Skeletal muscle tissue (tissue), 4 donors: ENCODE results near the gene TMEM62. TPM values are rescaled to one million over a fixed set of nuclear protein-coding genes. Genes with fewer than 3 reads are reported as not detected.
A peak's percentile ranks its signal among the peaks of the same experiment; 100 is the strongest.
"Not testable (repeated sequence)": the region's sequence is repeated elsewhere in the genome, so short reads cannot be mapped to it uniquely, and the experiment has no call there.

Experiments used
- H3K27ac ChIP-seq: one replicate; pipeline ENCODE4 v1.7.0; 2013; ENCODE audit warnings: mild to moderate bottlenecking, low read depth, low read length, inconsistent platforms
- H3K27me3 ChIP-seq, 3 donors: one replicate each; pipeline ENCODE4 v1.7.0; 2013; ENCODE audit warnings: low read length in 3 of 3; ENCODE audit not compliant: control insufficient read depth in 3 of 3, insufficient read depth in 3 of 3
- H3K36me3 ChIP-seq, 3 donors: one replicate each; pipeline ENCODE4 v1.7.0; 2013; ENCODE audit warnings: low read length in 3 of 3; ENCODE audit not compliant: control insufficient read depth in 3 of 3, insufficient read depth in 3 of 3
- H3K4me1 ChIP-seq, 3 donors: one replicate each; pipeline ENCODE4 v1.7.0; 2013; ENCODE audit warnings: low read length in 3 of 3, mild to moderate bottlenecking in 3 of 3; ENCODE audit not compliant: control insufficient read depth in 3 of 3, insufficient read depth in 3 of 3
- H3K4me3 ChIP-seq, 3 donors: one replicate each; pipeline ENCODE4 v1.7.0; 2013; ENCODE audit warnings: low read length in 3 of 3
- H3K9ac ChIP-seq, 3 donors: one replicate each; pipeline ENCODE4 v1.7.0; 2013; ENCODE audit warnings: low read length in 3 of 3, mild to moderate bottlenecking in 3 of 3, moderate library complexity in 2 of 3, low read depth in 1 of 3
- H3K9me3 ChIP-seq, 3 donors: one replicate each; pipeline ENCODE4 v1.7.0; 2013; ENCODE audit warnings: low read length in 3 of 3; ENCODE audit not compliant: control insufficient read depth in 3 of 3
- total RNA-seq: library from RNA; depleted of rRNA; stranded (reverse); fragments of >200 nt; gene quantifications from one replicate; pipeline ENCODE4 v1.2.3, GENCODE V29; 2014
- donor health status: Osteomylitis.

Gene TMEM62
- total RNA-seq, 1 donor from 2014 or later: 8.4 TPM

DNA sequence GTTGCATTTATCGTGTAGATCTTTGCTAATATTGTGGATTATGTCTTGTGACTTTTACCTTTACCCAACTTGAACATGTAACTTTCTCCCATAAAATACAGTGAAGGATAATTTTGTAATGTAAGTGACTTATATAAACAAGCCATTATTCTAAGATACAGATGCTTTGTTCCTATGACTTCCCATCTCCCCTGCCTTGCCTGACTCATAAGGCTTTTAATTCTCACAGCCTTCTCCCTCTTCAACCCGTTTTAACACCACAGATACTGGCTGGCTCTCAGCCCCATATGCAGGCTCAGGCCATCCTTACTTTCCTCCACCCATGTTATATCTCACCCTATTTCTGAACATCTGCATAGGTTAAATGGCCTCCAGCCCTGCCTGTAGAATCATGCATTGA lies 55.9 kb downstream of the TMEM62 start:
- H3K9ac ChIP-seq: peak overlapping the region in 1 of 3 donors; percentile 10
- peaks cover 17 to 43% (median 37%) of the 10 kb centered on the region in 3 donors for H3K36me3 ChIP-seq
- no peak overlapping the region for H3K4me3 ChIP-seq
- no peak overlapping the region for H3K27ac ChIP-seq
- no peaks in the 10 kb centered on the region for H3K27me3 ChIP-seq
- peaks cover 20 to 29% (median 25%) of the 10 kb centered on the region in 3 donors for H3K4me1 ChIP-seq
- H3K9me3 ChIP-seq: no peaks in the 10 kb centered on the region

GRCh38 chr15:43190178-43190577 lies 56.8 kb downstream of the TMEM62 start:
- H3K9ac ChIP-seq: peak overlapping the region in 2 of 3 donors; percentile 10 to 28
- peak overlapping the region; percentile 54 for H3K27ac ChIP-seq
- H3K9me3 ChIP-seq: no peaks in the 10 kb centered on the region
- no peak overlapping the region for H3K4me3 ChIP-seq
- peaks cover 21 to 24% (median 23%) of the 10 kb centered on the region in 3 donors for H3K4me1 ChIP-seq
- H3K36me3 ChIP-seq: peaks cover 17 to 46% (median 37%) of the 10 kb centered on the region in 3 donors
- no peaks in the 10 kb centered on the region for H3K27me3 ChIP-seq

DNA sequence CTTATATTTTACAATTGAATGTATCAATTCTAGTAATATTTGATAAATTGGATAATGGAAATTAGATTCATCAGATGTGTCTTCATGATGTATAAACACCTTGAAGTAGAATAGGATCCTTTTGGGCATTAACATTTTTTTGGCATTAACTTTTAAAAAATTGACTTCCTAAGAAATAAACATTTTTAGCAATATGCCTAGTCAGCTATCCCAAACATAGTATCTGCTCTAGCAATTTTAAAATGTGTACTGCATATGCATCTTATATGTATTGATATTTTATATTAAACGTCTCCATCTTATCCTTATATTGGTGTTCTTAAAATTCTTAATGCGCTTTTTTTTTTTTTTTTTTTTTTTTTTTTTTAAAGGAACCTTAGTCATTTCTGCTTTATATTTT lies 60.3 kb downstream of the TMEM62 start:
- Histone ChIP-seq H3K9me3 (no peaks in the 10 kb centered on the region), H3K27me3 (no peaks in the 10 kb centered on the region), H3K27ac (no peak overlapping the region), H3K36me3 (peaks cover 23 to 55% (median 52%) of the 10 kb centered on the region in 3 donors), H3K9ac (no peak overlapping the region), H3K4me3 (no peak overlapping the region), H3K4me1 (peaks cover 12 to 24% (median 23%) of the 10 kb centered on the region in 3 donors)

GRCh38 chr15:43194795-43195194 lies 61.4 kb downstream of the TMEM62 start:
- H3K27me3 ChIP-seq: no peaks in the 10 kb centered on the region
- peak overlapping the region; percentile 4 to 51 (median 48) for H3K9ac ChIP-seq
- peaks cover 9 to 20% (median 17%) of the 10 kb centered on the region in 3 donors for H3K4me1 ChIP-seq
- H3K4me3 ChIP-seq: no peak overlapping the region
- peaks cover 21 to 47% (median 45%) of the 10 kb centered on the region in 3 donors for H3K36me3 ChIP-seq
- peak overlapping the region; percentile 81 for H3K27ac ChIP-seq
- H3K9me3 ChIP-seq: no peaks in the 10 kb centered on the region

DNA sequence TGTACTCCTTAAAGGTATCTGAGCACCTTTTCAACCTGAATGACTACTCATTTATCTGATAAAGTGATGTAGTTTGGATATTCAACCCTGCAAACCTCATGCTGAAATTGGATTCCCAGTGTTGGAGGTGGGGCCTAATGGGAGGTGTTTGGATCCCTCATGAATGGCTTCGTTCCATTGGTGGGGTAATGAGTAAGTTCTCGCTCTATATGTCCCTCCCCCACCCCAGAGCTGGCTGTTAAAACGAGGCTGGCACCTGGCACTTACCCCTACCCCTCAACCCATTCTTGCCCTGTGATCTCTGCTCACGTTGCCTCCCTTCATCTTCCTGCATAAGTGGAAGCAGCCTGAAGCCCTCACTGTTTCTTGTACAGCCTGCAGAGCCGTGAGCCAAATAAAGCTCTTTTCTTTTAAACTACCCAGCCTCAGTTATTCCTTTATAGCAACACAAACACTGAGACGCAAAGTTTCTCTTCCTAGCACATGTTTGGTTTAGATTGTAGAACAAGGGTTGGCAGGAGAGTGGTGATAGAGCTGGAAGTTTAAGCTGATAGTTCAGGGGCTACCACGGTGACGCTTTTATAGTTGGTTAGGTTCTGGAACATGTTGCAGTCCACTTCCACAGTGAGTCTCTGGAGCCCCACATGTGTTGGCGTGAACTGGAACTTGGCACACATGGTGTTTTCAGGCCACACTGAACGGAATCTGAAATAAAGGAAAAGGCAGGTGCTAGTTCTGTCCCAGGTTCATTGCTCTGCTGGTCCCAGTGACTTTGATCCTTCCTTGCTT lies 63.6 kb downstream of the TMEM62 start:
- Histone ChIP-seq H3K27ac (peak overlapping the region; percentile 0), H3K4me3 (no peak overlapping the region), H3K9ac (no peak overlapping the region), H3K27me3 (no peaks in the 10 kb centered on the region), H3K36me3 (peaks cover 12 to 28% (median 28%) of the 10 kb centered on the region in 3 donors), H3K9me3 (no peaks in the 10 kb centered on the region), H3K4me1 (peaks cover 4 to 16% (median 12%) of the 10 kb centered on the region in 3 donors)

DNA sequence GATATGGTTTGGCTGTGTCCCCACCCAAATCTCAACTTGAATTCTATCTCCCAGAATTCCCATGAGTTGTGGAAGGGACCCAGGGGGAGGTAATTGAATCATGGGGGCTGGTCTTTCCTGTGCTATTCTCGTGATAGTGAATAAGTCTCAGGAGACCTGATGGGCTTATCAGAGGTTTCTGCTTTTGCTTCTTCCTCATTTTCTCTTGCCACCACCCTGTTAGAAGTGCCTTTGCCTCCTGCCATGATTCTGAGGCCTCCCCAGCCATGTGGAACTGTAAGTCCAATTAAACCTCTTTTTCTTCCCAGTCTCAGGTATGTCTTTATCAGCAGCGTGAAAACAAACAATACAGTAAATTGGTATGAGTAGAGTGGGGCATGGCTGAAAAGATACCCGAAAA lies 64.4 kb downstream of the TMEM62 start:
- H3K27ac ChIP-seq, H3K9me3 ChIP-seq, H3K27me3 ChIP-seq, H3K9ac ChIP-seq, H3K4me3 ChIP-seq: not testable (repeated sequence)
- H3K4me1 ChIP-seq: peaks cover 4 to 16% (median 12%) of the 10 kb centered on the region in 3 donors
- H3K36me3 ChIP-seq: peaks cover 8 to 20% (median 20%) of the 10 kb centered on the region in 3 donors

- H3K9me3 ChIP-seq, H3K4me3 ChIP-seq, H3K27me3 ChIP-seq, H3K27ac ChIP-seq, H3K9ac ChIP-seq: not testable (repeated sequence)
- peaks cover 6 to 15% (median 15%) of the 10 kb centered on the region in 3 donors for H3K36me3 ChIP-seq
- H3K4me1 ChIP-seq: peaks cover 4 to 16% (median 11%) of the 10 kb centered on the region in 3 donors
Measured at GRCh38 chr15:43198556-43198955, 65.2 kb downstream of the TMEM62 start.

- no peak overlapping the region for H3K27ac ChIP-seq
- no peak overlapping the region for H3K4me3 ChIP-seq
- H3K36me3 ChIP-seq: peaks cover 6 to 15% (median 13%) of the 10 kb centered on the region in 3 donors
- no peaks in the 10 kb centered on the region for H3K9me3 ChIP-seq
- peaks cover 4 to 19% (median 14%) of the 10 kb centered on the region in 3 donors for H3K4me1 ChIP-seq
- H3K27me3 ChIP-seq: no peaks in the 10 kb centered on the region
- H3K9ac ChIP-seq: no peak overlapping the region
Measured at GRCh38 chr15:43198992-43199391, 65.6 kb downstream of the TMEM62 start.

DNA sequence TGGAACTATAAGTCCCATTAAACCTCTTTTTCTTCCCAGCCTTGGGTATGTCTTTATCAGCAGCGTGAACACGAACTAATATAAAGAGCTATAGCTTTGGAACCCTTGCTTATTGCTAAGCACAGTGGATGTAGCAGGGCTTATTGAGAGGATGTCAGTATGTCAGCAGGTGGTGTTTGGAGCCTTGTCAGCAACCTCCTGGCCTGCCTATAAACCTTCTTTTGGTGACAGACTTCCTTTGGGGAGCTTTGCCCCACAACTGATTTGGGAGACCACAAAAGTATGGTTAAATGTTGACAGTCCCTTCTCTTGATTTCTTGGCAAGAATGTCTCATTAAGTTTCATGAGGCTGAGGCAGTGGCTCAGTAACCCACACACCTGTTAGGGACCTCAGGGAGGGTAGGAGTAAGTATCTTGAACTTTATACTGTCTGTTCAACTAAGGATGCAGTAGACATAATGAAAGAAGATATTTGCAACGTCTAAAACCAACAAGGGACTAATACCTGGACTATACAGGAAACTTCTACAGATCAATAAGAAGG lies 66.6 kb downstream of the TMEM62 start:
- Histone ChIP-seq H3K36me3 (peaks cover 6 to 15% (median 9%) of the 10 kb centered on the region in 3 donors), H3K4me1 (peaks cover 3 to 16% (median 14%) of the 10 kb centered on the region in 3 donors), H3K4me3 (no peak overlapping the region), H3K9ac (no peak overlapping the region), H3K27me3 (no peaks in the 10 kb centered on the region), H3K9me3 (no peaks in the 10 kb centered on the region), H3K27ac (no peak overlapping the region)
